ENCODE data around the gene AGRP. TPM values are rescaled to one million over a fixed set of nuclear protein-coding genes. Genes with fewer than 3 reads are reported as not detected.

Gene AGRP
- polyA plus RNA-seq, 1 donor (not counting 4 experiments of a cell fraction or from before 2014, with no cell fraction given), result not detected

- peaks cover 77% of the 10 kb centered on the region for H3K79me2 ChIP-seq (ENCODE audit: control insufficient read depth, insufficient read depth, low read length)
Measured at GRCh38 chr16:67466581-67466980, 16.8 kb downstream of the AGRP start.

GRCh38 chr16:67464565-67464964 lies 18.8 kb downstream of the AGRP start:
- H3K36me3 ChIP-seq (ENCODE audit: control insufficient read depth in 2 of 2, extremely low read depth in 1 of 2, insufficient read depth in 2 of 2, low read length in 2 of 2), result peaks cover 16 to 19% of the 10 kb centered on the region in 2 experiments
- no peak overlapping the region for H3K9ac ChIP-seq (ENCODE audit: control insufficient read depth, extremely low read depth, insufficient read depth, low read length)
- no peak for DNase-seq (ENCODE audit: low read depth, low spot score)
- H3K79me2 ChIP-seq (ENCODE audit: control insufficient read depth, insufficient read depth, low read length), result peaks cover 72% of the 10 kb centered on the region
- no peak overlapping the region for H3K4me2 ChIP-seq (ENCODE audit: control insufficient read depth, extremely low read depth, insufficient read depth, low read depth, low read length)
- H3K27me3 ChIP-seq (ENCODE audit: control insufficient read depth, extremely low read depth, insufficient read depth, low read length), result no peaks in the 10 kb centered on the region
- no peak for TF ChIP-seq CTCF (optimal IDR thresholded peaks at IDR 0.05 in 1 of 3, IDR thresholded peaks at IDR 0.05 in 1 of 3, conservative IDR thresholded peaks at IDR 0.05 in 1 of 3; ENCODE audit: extremely low read depth in 1 of 3, insufficient read depth in 2 of 3, low read length in 3 of 3)
- TF ChIP-seq EZH2 (IDR thresholded peaks at IDR 0.05; ENCODE audit: low read length), result no peak
- no peak overlapping the region for H2AFZ ChIP-seq (ENCODE audit: control insufficient read depth, low read length)
- H3K9me1 ChIP-seq (ENCODE audit: control insufficient read depth, extremely low read depth, insufficient read depth, low read length), result peaks cover 13% of the 10 kb centered on the region
- peaks cover 33% of the 10 kb centered on the region for H3K4me1 ChIP-seq (ENCODE audit: control insufficient read depth, extremely low read depth, insufficient read depth, low read length)
- FAIRE-seq, result no peak
- H3K27ac ChIP-seq (ENCODE audit: control insufficient read depth, insufficient read depth, low read length), result no peak overlapping the region
- H3K4me3 ChIP-seq (ENCODE audit: control insufficient read depth in 2 of 3, extremely low read depth in 1 of 3, insufficient read depth in 2 of 3, low read depth in 1 of 3, low read length in 3 of 3), result no peak overlapping the region
- dilution Hi-C loops (cut with MboI; ENCODE audit: extremely low pct_ligation_motif_present, low sequenced_read_pairs), result no loop called here
- peaks cover 35% of the 10 kb centered on the region for H4K20me1 ChIP-seq (ENCODE audit: control insufficient read depth, extremely low read depth, insufficient read depth, low read length)
- no peaks in the 10 kb centered on the region for H3K9me3 ChIP-seq (ENCODE audit: control insufficient read depth, low read depth, low read length)

More at GRCh38 chr16:67466581-67466980, 16.8 kb downstream of the AGRP start:
- Histone ChIP-seq H3K4me3 (ENCODE audit: control insufficient read depth in 2 of 3, extremely low read depth in 1 of 3, insufficient read depth in 2 of 3, low read depth in 1 of 3, low read length in 3 of 3) (no peak overlapping the region), H3K9ac (ENCODE audit: control insufficient read depth, extremely low read depth, insufficient read depth, low read length) (no peak overlapping the region), H2AFZ (ENCODE audit: control insufficient read depth, low read length) (no peak overlapping the region), H3K36me3 (ENCODE audit: control insufficient read depth in 2 of 2, extremely low read depth in 1 of 2, insufficient read depth in 2 of 2, low read length in 2 of 2) (peaks cover 6 to 14% of the 10 kb centered on the region in 2 experiments), H3K27ac (ENCODE audit: control insufficient read depth, insufficient read depth, low read length) (no peak overlapping the region), H4K20me1 (ENCODE audit: control insufficient read depth, extremely low read depth, insufficient read depth, low read length) (peaks cover 25% of the 10 kb centered on the region), H3K9me3 (ENCODE audit: control insufficient read depth, low read depth, low read length) (no peaks in the 10 kb centered on the region), H3K4me2 (ENCODE audit: control insufficient read depth, extremely low read depth, insufficient read depth, low read depth, low read length) (no peak overlapping the region), H3K4me1 (ENCODE audit: control insufficient read depth, extremely low read depth, insufficient read depth, low read length) (peaks cover 33% of the 10 kb centered on the region), H3K27me3 (ENCODE audit: control insufficient read depth, extremely low read depth, insufficient read depth, low read length) (no peaks in the 10 kb centered on the region), H3K9me1 (ENCODE audit: control insufficient read depth, extremely low read depth, insufficient read depth, low read length) (peaks cover 6% of the 10 kb centered on the region)
- dilution Hi-C loops (cut with MboI; ENCODE audit: extremely low pct_ligation_motif_present, low sequenced_read_pairs), result no loop called here
- no peak for TF ChIP-seq CTCF (optimal IDR thresholded peaks at IDR 0.05 in 1 of 3, IDR thresholded peaks at IDR 0.05 in 1 of 3, conservative IDR thresholded peaks at IDR 0.05 in 1 of 3; ENCODE audit: extremely low read depth in 1 of 3, insufficient read depth in 2 of 3, low read length in 3 of 3)
- TF ChIP-seq EZH2 (IDR thresholded peaks at IDR 0.05; ENCODE audit: low read length), result no peak
- FAIRE-seq, result no peak
- no peak for DNase-seq (ENCODE audit: low read depth, low spot score)

All from keratinocyte (primary cell).